Measurements from ENCODE around the gene C16orf95.
"Not testable (repeated sequence)": the region's sequence is repeated elsewhere in the genome, so short reads cannot be mapped to it uniquely, and the experiment has no call there.

DNA sequence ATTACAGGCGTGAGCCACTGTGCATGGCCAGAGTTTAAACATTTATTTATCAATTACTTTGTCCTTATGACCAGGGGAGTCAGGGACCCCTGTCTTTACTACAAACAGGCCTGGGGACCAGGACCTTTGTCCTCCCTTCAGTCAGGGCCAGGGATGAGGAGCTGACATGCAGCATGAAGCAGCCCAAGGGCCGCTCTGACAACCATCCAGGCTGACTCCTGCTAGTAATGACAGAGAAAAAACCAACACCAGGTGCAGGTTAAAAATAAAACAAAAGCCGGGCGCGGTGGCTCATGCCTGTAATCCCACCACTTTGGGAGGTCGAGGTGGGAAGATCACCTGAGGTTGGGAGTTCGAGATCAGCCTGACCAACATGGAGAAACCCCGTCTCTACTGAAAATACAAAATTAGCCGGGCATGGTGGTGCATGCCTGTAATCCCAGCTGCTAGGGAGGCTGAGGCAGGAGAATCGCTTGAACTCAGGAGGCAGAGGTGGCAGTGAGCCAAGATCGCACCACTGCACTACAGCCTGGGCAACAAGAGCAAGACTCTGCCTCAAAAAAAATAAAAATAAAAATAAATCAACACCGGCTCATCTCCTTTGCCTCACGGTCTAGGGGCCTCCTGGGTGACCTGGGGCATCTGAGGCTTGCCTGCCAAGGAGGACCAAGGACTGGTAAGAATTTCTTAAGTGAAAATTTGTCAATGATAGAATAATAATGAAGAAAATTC, 45.8 kb upstream of the C16orf95 start:
- TF ChIP-seq POLR2A, CTCF (IDR thresholded peaks at IDR 0.05): not testable (repeated sequence)

Measured in sigmoid colon (tissue), 3 donors.